ENCODE data around the gene PHLDB3.
"Not testable (repeated sequence)": the region's sequence is repeated elsewhere in the genome, so short reads cannot be mapped to it uniquely, and the experiment has no call there.

PHLDB3 gene

GRCh38 chr19:43524922-43525835 is 20.6 kb upstream of the PHLDB3 start:
- Histone ChIP-seq H3K9me3 (ENCODE audit: control insufficient read depth, low read length) (no peaks in the 10 kb centered on the region), H3K9ac (ENCODE audit: low read length) (peak overlapping the region; percentile 84), H3K27me3 (ENCODE audit: control insufficient read depth, insufficient read depth, low read length) (no peaks in the 10 kb centered on the region), H3K36me3 (ENCODE audit: control insufficient read depth, insufficient read depth, low read length) (peaks cover 4% of the 10 kb centered on the region), H3K4me1 (ENCODE audit: control insufficient read depth, insufficient read depth, low read length) (peaks cover 18% of the 10 kb centered on the region), H3K4me3 (ENCODE audit: low read length) (peak overlapping the region; percentile 82)

DNA sequence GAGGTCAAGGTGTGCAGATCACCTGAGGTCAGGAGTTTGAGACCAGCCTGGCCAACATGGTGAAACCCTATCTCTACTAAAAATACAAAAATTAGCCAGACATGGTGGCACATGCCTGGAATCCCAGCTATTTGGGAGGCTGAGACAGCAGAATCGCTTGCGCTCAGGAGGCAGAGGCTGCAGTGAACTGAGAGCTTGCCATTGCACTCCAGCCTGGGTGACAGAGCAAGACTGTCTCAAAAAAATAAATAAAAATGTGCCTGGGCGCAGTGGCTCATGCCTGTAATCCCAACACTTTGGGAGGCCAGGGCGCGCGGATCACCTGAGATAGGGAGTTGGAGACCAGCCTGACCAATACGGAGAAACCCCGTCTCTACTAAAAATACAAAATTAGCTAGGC is 19.1 kb upstream of the PHLDB3 start:
- peaks cover 23% of the 10 kb centered on the region for H3K4me1 ChIP-seq (ENCODE audit: control insufficient read depth, insufficient read depth, low read length)
- not testable (repeated sequence) for H3K36me3 ChIP-seq (ENCODE audit: control insufficient read depth, insufficient read depth, low read length); H3K4me3 ChIP-seq (ENCODE audit: low read length); H3K9me3 ChIP-seq (ENCODE audit: control insufficient read depth, low read length); H3K9ac ChIP-seq (ENCODE audit: low read length); H3K27me3 ChIP-seq (ENCODE audit: control insufficient read depth, insufficient read depth, low read length)

DNA sequence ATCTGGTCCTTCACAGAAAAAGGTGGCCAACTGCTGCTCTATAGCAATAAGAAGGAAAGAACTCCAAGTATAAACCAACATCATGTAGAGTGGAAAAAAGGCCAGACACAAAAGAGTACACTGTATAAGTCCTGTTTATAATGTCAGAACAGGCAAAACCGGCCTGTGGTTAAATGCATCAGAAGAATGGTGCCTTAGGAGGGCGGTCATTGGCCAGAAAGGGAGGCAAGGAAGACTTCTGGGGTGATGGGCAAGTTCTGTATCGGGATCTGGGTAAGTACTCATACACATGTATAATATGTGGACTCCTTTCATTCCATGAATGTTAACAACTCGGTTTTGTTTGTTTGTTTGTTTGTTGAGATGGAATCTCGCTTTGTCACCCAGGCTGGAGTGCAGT is 18.4 kb upstream of the PHLDB3 start:
- peaks cover 23% of the 10 kb centered on the region for H3K4me1 ChIP-seq (ENCODE audit: control insufficient read depth, insufficient read depth, low read length)
- no peaks in the 10 kb centered on the region for H3K9me3 ChIP-seq (ENCODE audit: control insufficient read depth, low read length)

DNA sequence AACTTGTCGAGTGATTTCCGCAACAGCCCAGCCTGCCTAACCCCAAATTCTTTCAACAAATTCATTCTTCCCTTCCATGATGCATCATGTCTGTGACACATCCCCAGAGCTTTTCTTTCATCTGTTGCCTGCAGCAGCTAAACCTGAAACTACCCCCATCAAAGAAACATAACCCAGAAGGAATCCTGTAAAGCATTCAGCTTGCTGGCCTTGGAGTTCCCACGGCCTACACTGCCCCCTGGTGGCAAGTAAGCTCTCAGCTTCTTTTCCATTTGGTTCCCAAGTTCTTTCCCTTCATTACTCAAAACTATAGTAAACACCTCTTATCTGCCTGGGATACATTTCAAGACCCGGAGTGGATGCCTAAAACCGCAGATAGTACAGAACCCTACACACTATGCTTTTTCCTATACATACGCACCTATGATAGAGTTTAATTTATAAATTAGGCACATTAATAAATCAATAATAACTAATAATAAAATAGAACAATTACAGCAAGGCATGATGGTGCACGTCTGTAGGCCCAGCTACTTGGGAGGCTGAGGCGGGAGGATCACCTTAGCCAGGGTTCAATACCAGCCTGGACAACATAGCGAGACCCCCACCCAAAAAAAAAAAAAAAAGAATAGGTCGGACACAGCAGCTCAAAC is 15.0 kb upstream of the PHLDB3 start:
- Histone ChIP-seq H3K9ac (ENCODE audit: low read length) (no peak overlapping the region), H3K4me3 (ENCODE audit: low read length) (no peak overlapping the region), H3K9me3 (ENCODE audit: control insufficient read depth, low read length) (no peaks in the 10 kb centered on the region), H3K36me3 (ENCODE audit: control insufficient read depth, insufficient read depth, low read length) (peaks cover 4% of the 10 kb centered on the region), H3K4me1 (ENCODE audit: control insufficient read depth, insufficient read depth, low read length) (peaks cover 7% of the 10 kb centered on the region), H3K27me3 (ENCODE audit: control insufficient read depth, insufficient read depth, low read length) (no peaks in the 10 kb centered on the region)

More for the DNA sequence above, 18.4 kb upstream of the PHLDB3 start:
- peaks cover 4% of the 10 kb centered on the region for H3K36me3 ChIP-seq (ENCODE audit: control insufficient read depth, insufficient read depth, low read length)
- no peak overlapping the region for H3K9ac ChIP-seq (ENCODE audit: low read length)
- H3K4me3 ChIP-seq (ENCODE audit: low read length), result no peak overlapping the region
- H3K27me3 ChIP-seq (ENCODE audit: control insufficient read depth, insufficient read depth, low read length), result no peaks in the 10 kb centered on the region

- Histone ChIP-seq H3K9ac (ENCODE audit: low read length) (no peak overlapping the region), H3K27me3 (ENCODE audit: control insufficient read depth, insufficient read depth, low read length) (no peaks in the 10 kb centered on the region), H3K4me3 (ENCODE audit: low read length) (no peak overlapping the region), H3K36me3 (ENCODE audit: control insufficient read depth, insufficient read depth, low read length) (peaks cover 3% of the 10 kb centered on the region), H3K9me3 (ENCODE audit: control insufficient read depth, low read length) (no peaks in the 10 kb centered on the region), H3K4me1 (ENCODE audit: control insufficient read depth, insufficient read depth, low read length) (peaks cover 5% of the 10 kb centered on the region)
These were observed 13.5 kb upstream of the PHLDB3 start for GRCh38 chr19:43518051-43518450.

DNA sequence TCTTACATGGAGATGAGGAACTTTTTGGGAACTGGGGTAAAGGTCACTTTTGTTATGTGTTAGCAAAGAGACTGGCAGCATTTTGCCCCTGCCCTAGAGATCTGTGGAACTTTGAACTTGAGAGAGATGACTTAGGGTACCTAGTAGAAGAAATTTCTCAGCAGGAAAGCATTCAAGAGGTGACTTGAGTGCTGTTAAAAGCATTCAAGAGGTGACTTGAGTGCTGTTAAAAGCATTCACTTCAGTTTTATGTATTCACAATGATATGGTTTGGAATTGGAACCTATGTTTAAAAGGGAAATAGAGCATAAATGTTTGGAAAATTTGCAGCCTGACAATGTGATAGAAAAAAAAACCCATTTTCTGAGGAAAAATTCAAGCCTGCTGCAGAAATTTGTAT is 7.9 kb upstream of the PHLDB3 start:
- H3K4me1 ChIP-seq (ENCODE audit: control insufficient read depth, insufficient read depth, low read length); H3K9me3 ChIP-seq (ENCODE audit: control insufficient read depth, low read length); H3K9ac ChIP-seq (ENCODE audit: low read length); H3K4me3 ChIP-seq (ENCODE audit: low read length); H3K36me3 ChIP-seq (ENCODE audit: control insufficient read depth, insufficient read depth, low read length); H3K27me3 ChIP-seq (ENCODE audit: control insufficient read depth, insufficient read depth, low read length): not testable (repeated sequence)

DNA sequence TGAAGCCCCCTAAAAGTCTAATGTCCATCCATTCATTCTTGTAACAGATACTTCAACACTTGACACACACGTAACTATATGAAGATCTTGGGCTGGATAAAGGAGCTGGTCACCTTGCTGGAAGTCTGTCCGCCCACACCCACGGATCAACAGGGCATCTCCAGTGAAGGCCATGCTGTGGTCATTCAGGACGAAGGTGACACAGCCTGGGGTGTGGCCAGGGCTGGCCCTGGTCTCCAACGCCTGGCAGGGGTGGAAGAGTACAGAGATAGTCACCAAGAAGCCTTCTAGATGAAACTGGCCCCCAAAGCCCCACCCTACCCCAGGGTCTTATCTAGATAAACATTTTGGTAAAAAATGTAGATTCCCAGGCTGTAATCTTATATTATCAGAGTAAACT is 6.8 kb upstream of the PHLDB3 start:
- Histone ChIP-seq H3K27me3 (ENCODE audit: control insufficient read depth, insufficient read depth, low read length) (no peaks in the 10 kb centered on the region), H3K36me3 (ENCODE audit: control insufficient read depth, insufficient read depth, low read length) (peaks cover 4% of the 10 kb centered on the region), H3K9me3 (ENCODE audit: control insufficient read depth, low read length) (no peaks in the 10 kb centered on the region), H3K4me1 (ENCODE audit: control insufficient read depth, insufficient read depth, low read length) (no peaks in the 10 kb centered on the region), H3K4me3 (ENCODE audit: low read length) (no peak overlapping the region), H3K9ac (ENCODE audit: low read length) (no peak overlapping the region)

DNA sequence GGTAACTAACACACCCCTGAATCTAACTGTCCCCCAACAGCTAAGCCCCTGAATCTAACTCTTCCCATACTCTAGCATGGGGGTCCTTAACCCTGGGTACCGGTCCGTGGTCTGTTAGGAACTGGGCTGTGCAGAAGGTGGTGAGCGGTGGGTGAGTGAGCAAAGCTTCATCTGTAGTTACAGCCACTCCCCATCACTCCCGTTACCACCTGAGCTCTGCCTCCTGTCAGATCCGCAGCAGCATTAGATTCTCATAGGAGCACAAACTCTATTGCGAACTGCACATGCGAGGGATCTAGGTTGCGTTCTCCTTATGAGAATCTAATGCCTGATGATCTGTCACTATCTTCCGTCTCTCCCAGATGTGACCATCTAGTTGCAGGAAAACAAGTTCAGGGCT is 6.2 kb upstream of the PHLDB3 start:
- H3K4me1 ChIP-seq (ENCODE audit: control insufficient read depth, insufficient read depth, low read length), result no peaks in the 10 kb centered on the region
- H3K9ac ChIP-seq (ENCODE audit: low read length), result no peak overlapping the region
- H3K4me3 ChIP-seq (ENCODE audit: low read length), result no peak overlapping the region
- H3K36me3 ChIP-seq (ENCODE audit: control insufficient read depth, insufficient read depth, low read length), result peaks cover 4% of the 10 kb centered on the region
- H3K27me3 ChIP-seq (ENCODE audit: control insufficient read depth, insufficient read depth, low read length), result no peaks in the 10 kb centered on the region
- no peaks in the 10 kb centered on the region for H3K9me3 ChIP-seq (ENCODE audit: control insufficient read depth, low read length)

GRCh38 chr19:43507880-43508279 is 3.3 kb upstream of the PHLDB3 start:
- no peaks in the 10 kb centered on the region for H3K9me3 ChIP-seq (ENCODE audit: control insufficient read depth, low read length)
- peaks cover 4% of the 10 kb centered on the region for H3K36me3 ChIP-seq (ENCODE audit: control insufficient read depth, insufficient read depth, low read length)
- no peak overlapping the region for H3K9ac ChIP-seq (ENCODE audit: low read length)
- no peaks in the 10 kb centered on the region for H3K27me3 ChIP-seq (ENCODE audit: control insufficient read depth, insufficient read depth, low read length)
- H3K4me3 ChIP-seq (ENCODE audit: low read length), result no peak overlapping the region
- H3K4me1 ChIP-seq (ENCODE audit: control insufficient read depth, insufficient read depth, low read length), result no peaks in the 10 kb centered on the region

GRCh38 chr19:43506629-43507028 is 2.1 kb upstream of the PHLDB3 start:
- no peak overlapping the region for H3K9ac ChIP-seq (ENCODE audit: low read length)
- H3K4me1 ChIP-seq (ENCODE audit: control insufficient read depth, insufficient read depth, low read length), result no peaks in the 10 kb centered on the region
- H3K27me3 ChIP-seq (ENCODE audit: control insufficient read depth, insufficient read depth, low read length), result no peaks in the 10 kb centered on the region
- H3K9me3 ChIP-seq (ENCODE audit: control insufficient read depth, low read length), result no peaks in the 10 kb centered on the region
- H3K4me3 ChIP-seq (ENCODE audit: low read length), result no peak overlapping the region
- peaks cover 4% of the 10 kb centered on the region for H3K36me3 ChIP-seq (ENCODE audit: control insufficient read depth, insufficient read depth, low read length)

DNA sequence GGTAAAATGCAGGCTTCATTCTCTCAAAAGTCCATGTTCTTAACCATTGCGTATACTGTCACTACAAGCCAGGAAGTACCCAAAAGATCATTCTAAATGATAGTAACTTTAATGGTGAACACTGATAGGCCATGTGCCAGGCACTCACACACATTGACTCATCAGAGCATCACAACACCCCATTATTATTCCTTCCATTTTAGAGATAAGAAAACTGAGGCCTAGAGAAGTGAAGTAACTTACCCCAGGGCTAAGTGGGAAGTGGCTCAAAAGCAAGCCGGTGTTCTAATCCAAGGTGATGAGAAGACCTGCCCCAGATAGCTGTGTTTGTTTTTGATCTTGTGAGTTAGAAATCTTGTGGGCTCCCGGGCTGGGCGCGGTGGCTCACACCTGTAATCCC is 1.4 kb upstream of the PHLDB3 start:
- Histone ChIP-seq H3K4me3 (ENCODE audit: low read length) (no peak overlapping the region), H3K36me3 (ENCODE audit: control insufficient read depth, insufficient read depth, low read length) (peaks cover 4% of the 10 kb centered on the region), H3K4me1 (ENCODE audit: control insufficient read depth, insufficient read depth, low read length) (no peaks in the 10 kb centered on the region), H3K27me3 (ENCODE audit: control insufficient read depth, insufficient read depth, low read length) (no peaks in the 10 kb centered on the region), H3K9me3 (ENCODE audit: control insufficient read depth, low read length) (no peaks in the 10 kb centered on the region), H3K9ac (ENCODE audit: low read length) (no peak overlapping the region)

DNA sequence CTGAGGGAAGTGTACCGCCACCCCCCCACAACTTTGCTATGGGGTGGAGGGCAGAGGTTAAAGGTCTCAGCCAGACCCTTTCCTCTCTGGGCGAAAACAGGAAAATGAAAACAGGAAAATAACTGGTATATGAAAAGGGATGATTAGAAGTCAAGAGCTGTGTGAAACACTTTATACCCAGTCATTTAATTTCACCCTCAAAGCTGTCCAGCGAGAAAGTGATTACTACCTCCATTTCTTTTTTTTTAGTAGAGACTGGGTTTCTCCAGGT is 575 bp upstream of the PHLDB3 start:
- peak overlapping the region; percentile 85 for H3K9ac ChIP-seq (ENCODE audit: low read length)
- no peaks in the 10 kb centered on the region for H3K27me3 ChIP-seq (ENCODE audit: control insufficient read depth, insufficient read depth, low read length)
- H3K4me3 ChIP-seq (ENCODE audit: low read length), result no peak overlapping the region
- H3K4me1 ChIP-seq (ENCODE audit: control insufficient read depth, insufficient read depth, low read length), result no peaks in the 10 kb centered on the region
- no peaks in the 10 kb centered on the region for H3K36me3 ChIP-seq (ENCODE audit: control insufficient read depth, insufficient read depth, low read length)
- no peaks in the 10 kb centered on the region for H3K9me3 ChIP-seq (ENCODE audit: control insufficient read depth, low read length)

Measured in mucosa of stomach (tissue), 1 donor.